A549 (cell line): ENCODE data around the gene CLMN.

Experiments used
- CBX8 ChIP-seq: fragments of 200-600 bp; sonication (generic); IDR thresholded peaks from 2 replicates; pipeline ENCODE4 v1.6.1; 2016
- CHD2 ChIP-seq: fragments of 150-350 bp; IDR thresholded peaks from 2 replicates; pipeline ENCODE4 v1.6.1; 2014; ENCODE audit warnings: low read length; ENCODE audit not compliant: partially characterized antibody
- MYC ChIP-seq: IDR thresholded peaks from 2 replicates; pipeline ENCODE4 v1.6.1; 2012; ENCODE audit warnings: mild to moderate bottlenecking, inconsistent platforms, low read length, improper control_type of control experiment, borderline replicate concordance
- NR3C1 ChIP-seq: fragments of >200 bp; sonication (Bioruptor Twin); formaldehyde crosslinking; IDR thresholded peaks from 3 replicates; pipeline ENCODE4 v1.6.1; 2017
- PHF8 ChIP-seq: fragments of 200-600 bp; sonication (generic); IDR thresholded peaks from 2 replicates; pipeline ENCODE4 v1.6.1; 2016; ENCODE audit warnings: low read depth, mild to moderate bottlenecking, antibody characterized with exemption, moderate library complexity, borderline replicate concordance
- POLR2A ChIP-seq: IDR thresholded peaks from 2 replicates; pipeline ENCODE4 v1.6.1; 2012; ENCODE audit warnings: mild to moderate bottlenecking, low read length
- POLR2AphosphoS2 ChIP-seq: conservative IDR thresholded peaks from 2 replicates; pipeline ENCODE4 v1.6.1; 2012; ENCODE audit warnings: low read length, improper control_type of control experiment, inconsistent platforms
- RAD21 ChIP-seq, 2 experiments: fragments of >200 bp in 1 of 2; sonication (Bioruptor Twin) in 1 of 2; formaldehyde crosslinking in 1 of 2; IDR thresholded peaks in 1 of 2; conservative IDR thresholded peaks in 1 of 2; 2 replicates in 1 of 2; 3 replicates in 1 of 2; pipeline ENCODE4 v1.6.1; 2012 to 2018; ENCODE audit warnings: inconsistent platforms in 1 of 2
- TF ChIP-seq, protein P1 (sequence below): fragments of 200-600 bp; sonication (generic); IDR thresholded peaks from 2 replicates; pipeline ENCODE4 v1.6.1; 2016; ENCODE audit warnings: antibody characterized with exemption, mild to moderate bottlenecking, moderate library complexity
- TF ChIP-seq, protein P2 (sequence below): fragments of >200 bp; sonication (Bioruptor Twin); formaldehyde crosslinking; IDR thresholded peaks from 3 replicates; pipeline ENCODE4 v1.5.1; 2016
- TF ChIP-seq, protein P3 (sequence below): IDR thresholded peaks from 2 replicates; pipeline ENCODE4 v1.6.1; 2012

DNA sequence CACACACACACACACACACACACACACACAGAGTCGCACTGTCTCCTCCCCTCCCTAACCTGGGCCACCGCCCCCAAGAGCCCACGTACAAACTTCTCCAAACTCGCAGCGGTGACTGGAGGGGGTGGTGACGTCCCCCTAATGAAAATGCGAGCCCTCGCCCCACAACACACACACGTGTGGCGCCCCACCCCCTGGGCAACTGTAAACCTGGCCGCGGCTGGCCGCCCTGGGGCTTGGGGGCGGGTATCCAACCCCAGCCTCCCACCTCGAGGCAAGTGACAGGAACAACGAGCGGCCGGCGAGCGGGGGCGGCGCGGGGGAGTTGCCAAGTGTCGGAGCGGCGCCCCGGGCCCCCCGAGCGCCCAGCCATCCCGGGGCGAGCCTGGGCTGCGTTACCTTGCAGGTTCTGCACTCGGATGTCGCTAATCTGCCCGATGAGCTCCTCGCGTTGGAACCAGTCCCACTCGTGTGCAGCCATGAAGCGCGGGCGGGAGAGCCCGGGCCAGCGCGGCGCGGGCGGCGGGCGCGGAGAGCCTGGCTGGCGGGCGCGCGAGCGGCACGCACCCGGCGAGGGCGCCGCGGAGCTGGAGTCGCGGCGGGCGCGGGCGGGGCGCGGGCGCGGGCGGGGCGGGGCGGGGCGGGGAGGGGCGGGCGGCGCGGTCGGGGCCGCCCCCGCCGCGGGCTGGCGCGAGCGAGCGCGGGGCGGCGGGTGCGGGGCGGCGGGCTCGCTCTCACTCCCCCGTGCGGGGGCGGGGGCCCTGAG lies at the start of gene CLMN:
- TF ChIP-seq, protein P1, sequence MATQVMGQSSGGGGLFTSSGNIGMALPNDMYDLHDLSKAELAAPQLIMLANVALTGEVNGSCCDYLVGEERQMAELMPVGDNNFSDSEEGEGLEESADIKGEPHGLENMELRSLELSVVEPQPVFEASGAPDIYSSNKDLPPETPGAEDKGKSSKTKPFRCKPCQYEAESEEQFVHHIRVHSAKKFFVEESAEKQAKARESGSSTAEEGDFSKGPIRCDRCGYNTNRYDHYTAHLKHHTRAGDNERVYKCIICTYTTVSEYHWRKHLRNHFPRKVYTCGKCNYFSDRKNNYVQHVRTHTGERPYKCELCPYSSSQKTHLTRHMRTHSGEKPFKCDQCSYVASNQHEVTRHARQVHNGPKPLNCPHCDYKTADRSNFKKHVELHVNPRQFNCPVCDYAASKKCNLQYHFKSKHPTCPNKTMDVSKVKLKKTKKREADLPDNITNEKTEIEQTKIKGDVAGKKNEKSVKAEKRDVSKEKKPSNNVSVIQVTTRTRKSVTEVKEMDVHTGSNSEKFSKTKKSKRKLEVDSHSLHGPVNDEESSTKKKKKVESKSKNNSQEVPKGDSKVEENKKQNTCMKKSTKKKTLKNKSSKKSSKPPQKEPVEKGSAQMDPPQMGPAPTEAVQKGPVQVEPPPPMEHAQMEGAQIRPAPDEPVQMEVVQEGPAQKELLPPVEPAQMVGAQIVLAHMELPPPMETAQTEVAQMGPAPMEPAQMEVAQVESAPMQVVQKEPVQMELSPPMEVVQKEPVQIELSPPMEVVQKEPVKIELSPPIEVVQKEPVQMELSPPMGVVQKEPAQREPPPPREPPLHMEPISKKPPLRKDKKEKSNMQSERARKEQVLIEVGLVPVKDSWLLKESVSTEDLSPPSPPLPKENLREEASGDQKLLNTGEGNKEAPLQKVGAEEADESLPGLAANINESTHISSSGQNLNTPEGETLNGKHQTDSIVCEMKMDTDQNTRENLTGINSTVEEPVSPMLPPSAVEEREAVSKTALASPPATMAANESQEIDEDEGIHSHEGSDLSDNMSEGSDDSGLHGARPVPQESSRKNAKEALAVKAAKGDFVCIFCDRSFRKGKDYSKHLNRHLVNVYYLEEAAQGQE = no peak
- TF ChIP-seq, protein P2, sequence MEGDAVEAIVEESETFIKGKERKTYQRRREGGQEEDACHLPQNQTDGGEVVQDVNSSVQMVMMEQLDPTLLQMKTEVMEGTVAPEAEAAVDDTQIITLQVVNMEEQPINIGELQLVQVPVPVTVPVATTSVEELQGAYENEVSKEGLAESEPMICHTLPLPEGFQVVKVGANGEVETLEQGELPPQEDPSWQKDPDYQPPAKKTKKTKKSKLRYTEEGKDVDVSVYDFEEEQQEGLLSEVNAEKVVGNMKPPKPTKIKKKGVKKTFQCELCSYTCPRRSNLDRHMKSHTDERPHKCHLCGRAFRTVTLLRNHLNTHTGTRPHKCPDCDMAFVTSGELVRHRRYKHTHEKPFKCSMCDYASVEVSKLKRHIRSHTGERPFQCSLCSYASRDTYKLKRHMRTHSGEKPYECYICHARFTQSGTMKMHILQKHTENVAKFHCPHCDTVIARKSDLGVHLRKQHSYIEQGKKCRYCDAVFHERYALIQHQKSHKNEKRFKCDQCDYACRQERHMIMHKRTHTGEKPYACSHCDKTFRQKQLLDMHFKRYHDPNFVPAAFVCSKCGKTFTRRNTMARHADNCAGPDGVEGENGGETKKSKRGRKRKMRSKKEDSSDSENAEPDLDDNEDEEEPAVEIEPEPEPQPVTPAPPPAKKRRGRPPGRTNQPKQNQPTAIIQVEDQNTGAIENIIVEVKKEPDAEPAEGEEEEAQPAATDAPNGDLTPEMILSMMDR = no peak
- no peak for TF ChIP-seq CHD2
- no peak for TF ChIP-seq CBX8
- TF ChIP-seq MYC = no peak
- no peak for TF ChIP-seq POLR2AphosphoS2
- TF ChIP-seq NR3C1 = no peak
- 0 out of 2 replicates have a peak, but pooled peaks have one; percentile 16 for TF ChIP-seq POLR2A
- TF ChIP-seq PHF8 = no peak
- TF ChIP-seq, protein P3, sequence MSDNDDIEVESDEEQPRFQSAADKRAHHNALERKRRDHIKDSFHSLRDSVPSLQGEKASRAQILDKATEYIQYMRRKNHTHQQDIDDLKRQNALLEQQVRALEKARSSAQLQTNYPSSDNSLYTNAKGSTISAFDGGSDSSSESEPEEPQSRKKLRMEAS = peak; percentile 36
- TF ChIP-seq RAD21 (conservative IDR thresholded peaks at IDR 0.05 in 1 of 2, IDR thresholded peaks at IDR 0.05 in 1 of 2) = no peak
